B cell (primary cell): ENCODE measurements around the gene MUC20. TPM values are rescaled to one million over a fixed set of nuclear protein-coding genes. Genes with fewer than 3 reads are reported as not detected.
"Not testable (repeated sequence)": the region's sequence is repeated elsewhere in the genome, so short reads cannot be mapped to it uniquely, and the experiment has no call there.

Experiments used
- ATAC-seq: fragments of 200-7000 bp; cut with Tn5 transposase; one replicate; pipeline ENCODE4 v1.10.0; 2021; ENCODE audit warnings: low read depth, mild to moderate bottlenecking, moderate number of reproducible peaks, moderate library complexity
- CTCF ChIA-PET: fragments of 350-600 bp; sonication (Branson Sonifier 250); formaldehyde crosslinking; loops from one replicate; lab custom pipeline; 2021; ENCODE audit warnings: antibody characterized with exemption, inconsistent platforms; lab: Charles Lee
- POLR2A ChIA-PET: fragments of 350-600 bp; sonication (Branson Sonifier 250); formaldehyde crosslinking; loops from one replicate; lab custom pipeline; 2021; ENCODE audit warnings: antibody characterized with exemption; lab: Charles Lee
- DNase-seq: peaks from one replicate; pipeline ENCODE4 v3.0.0; 2013
- H2AFZ ChIP-seq: 2 replicates; pipeline ENCODE4 v1.6.1; 2012; ENCODE audit warnings: mild to moderate bottlenecking, low read depth, low read length; ENCODE audit not compliant: insufficient read depth, poor library complexity, severe bottlenecking
- H3K27ac ChIP-seq, 2 donors: 1 replicate in 1 of 2; 2 replicates in 1 of 2; pipeline ENCODE4 v1.5.1; 2012 to 2013; ENCODE audit warnings: low read length in 2 of 2, mild to moderate bottlenecking in 2 of 2, moderate library complexity in 1 of 2
- H3K27me3 ChIP-seq, 4 experiments: fragments of 200-600 bp in 1 of 4; sonication (generic) in 1 of 4; replicated peaks in 1 of 4; 1 replicate in 2 of 4; 2 replicates in 2 of 4; pipeline versions ENCODE4 v1.6.1 to v1.7.0; 2013 to 2016; ENCODE audit warnings: low read length in 3 of 4, mild to moderate bottlenecking in 2 of 4, mixed read lengths in 1 of 4, moderate library complexity in 1 of 4; ENCODE audit not compliant: insufficient read depth in 4 of 4, control insufficient read depth in 3 of 4; ENCODE audit errors: control extremely low read depth in 1 of 4
- H3K36me3 ChIP-seq, 2 experiments: replicated peaks in 1 of 2; 1 replicate in 1 of 2; 2 replicates in 1 of 2; pipeline versions ENCODE4 v1.6.1 to v1.7.1; 2013; ENCODE audit warnings: low read length in 1 of 2; ENCODE audit not compliant: insufficient read depth in 2 of 2, control insufficient read depth in 1 of 2; ENCODE audit errors: control extremely low read depth in 1 of 2, extremely low read depth in 1 of 2
- H3K4me1 ChIP-seq, 2 donors: fragments of 200-600 bp in 1 of 2; sonication (generic) in 1 of 2; 1 replicate in 1 of 2; 2 replicates in 1 of 2; pipeline versions ENCODE4 v1.5.1 to v1.6.1; 2013 to 2017; ENCODE audit warnings: low read length in 2 of 2; ENCODE audit not compliant: control insufficient read depth in 2 of 2, insufficient read depth in 2 of 2
- H3K4me2 ChIP-seq: replicated peaks from 2 replicates; pipeline ENCODE3; 2012; ENCODE audit warnings: mild to moderate bottlenecking, low read depth, low read length; ENCODE audit not compliant: poor library complexity, severe bottlenecking
- H3K4me3 ChIP-seq, 5 experiments: fragments of 200-600 bp in 1 of 5; sonication (generic) in 1 of 5; 1 replicate in 3 of 5; 2 replicates in 2 of 5; pipeline versions ENCODE4 v1.5.1 to v1.7.0; 2011 to 2016; ENCODE audit warnings: low read length in 4 of 5, mild to moderate bottlenecking in 4 of 5, low read depth in 2 of 5, control low read depth in 1 of 5, moderate library complexity in 1 of 5; ENCODE audit not compliant: insufficient read depth in 1 of 5; ENCODE audit errors: control extremely low read depth in 1 of 5, extremely low read depth in 1 of 5
- H3K79me2 ChIP-seq: fragments of 200-600 bp; sonication (generic); one replicate; pipeline ENCODE4 v1.6.0; 2016; ENCODE audit warnings: low read length; ENCODE audit not compliant: control insufficient read depth, insufficient read depth
- H3K9ac ChIP-seq: fragments of 200-600 bp; sonication (generic); 2 replicates; pipeline ENCODE4 v1.6.1; 2017; ENCODE audit warnings: mild to moderate bottlenecking, low read length, moderate library complexity
- H3K9me3 ChIP-seq, 3 donors: one replicate each; pipeline versions ENCODE4 v1.6.1 to v1.7.1; 2013; ENCODE audit warnings: low read length in 2 of 3; ENCODE audit not compliant: control insufficient read depth in 2 of 3, insufficient read depth in 1 of 3; ENCODE audit errors: control extremely low read depth in 1 of 3
- H4K20me1 ChIP-seq: 2 replicates; pipeline ENCODE4 v1.6.0; 2012; ENCODE audit warnings: mild to moderate bottlenecking, low read length; ENCODE audit not compliant: insufficient read depth, control insufficient read depth, poor library complexity, severe bottlenecking
- H3K27ac Mint-ChIP-seq: one replicate; pipeline ENCODE4 v1.8.0; 2021; ENCODE audit warnings: mixed read lengths
- H3K27me3 Mint-ChIP-seq: one replicate; pipeline ENCODE4 v1.8.0; 2021; ENCODE audit warnings: mixed read lengths
- H3K4me1 Mint-ChIP-seq: one replicate; pipeline ENCODE4 v1.8.0; 2021; ENCODE audit warnings: mixed read lengths
- H3K4me3 Mint-ChIP-seq: one replicate; pipeline ENCODE4 v1.8.0; 2021; ENCODE audit warnings: mixed read lengths
- H3K9me3 Mint-ChIP-seq: one replicate; pipeline ENCODE4 v1.8.0; 2022; ENCODE audit warnings: mixed read lengths; ENCODE audit not compliant: insufficient read depth
- WGBS: methylation state at CpG from one replicate; pipeline ENCODE4 v1.1.5; 2013; ENCODE audit warnings: missing lambda C conversion rate; ENCODE audit not compliant: insufficient coverage; 5-methylcytosine and 5-hydroxymethylcytosine counted together
- intact Hi-C: fragments of 100-400 bp; cut with micrococcal nuclease; formaldehyde crosslinking; loops from one replicate; pipeline ENCODE4 v1.10.0; 2022
- polyA plus RNA-seq: library from polyadenylated mRNA; depleted of rRNA; stranded (reverse); fragments of >200 nt; gene quantifications from 2 replicates; pipeline ENCODE4 v1.2.3, GENCODE V29; 2012
- total RNA-seq, 2 donors: library from RNA; stranded (reverse); fragments of 120-200 nt in 1 of 2; gene quantifications; 1 replicate in 1 of 2; 2 replicates in 1 of 2; pipeline versions ENCODE4 v1.2.3 to v1.2.4, GENCODE V29; 2013 to 2022

Gene MUC20
- total and polyA plus RNA-seq, 2 donors (not counting 1 experiment from before 2014, with no cell fraction given) = 11.0 to 15.6 TPM

DNA sequence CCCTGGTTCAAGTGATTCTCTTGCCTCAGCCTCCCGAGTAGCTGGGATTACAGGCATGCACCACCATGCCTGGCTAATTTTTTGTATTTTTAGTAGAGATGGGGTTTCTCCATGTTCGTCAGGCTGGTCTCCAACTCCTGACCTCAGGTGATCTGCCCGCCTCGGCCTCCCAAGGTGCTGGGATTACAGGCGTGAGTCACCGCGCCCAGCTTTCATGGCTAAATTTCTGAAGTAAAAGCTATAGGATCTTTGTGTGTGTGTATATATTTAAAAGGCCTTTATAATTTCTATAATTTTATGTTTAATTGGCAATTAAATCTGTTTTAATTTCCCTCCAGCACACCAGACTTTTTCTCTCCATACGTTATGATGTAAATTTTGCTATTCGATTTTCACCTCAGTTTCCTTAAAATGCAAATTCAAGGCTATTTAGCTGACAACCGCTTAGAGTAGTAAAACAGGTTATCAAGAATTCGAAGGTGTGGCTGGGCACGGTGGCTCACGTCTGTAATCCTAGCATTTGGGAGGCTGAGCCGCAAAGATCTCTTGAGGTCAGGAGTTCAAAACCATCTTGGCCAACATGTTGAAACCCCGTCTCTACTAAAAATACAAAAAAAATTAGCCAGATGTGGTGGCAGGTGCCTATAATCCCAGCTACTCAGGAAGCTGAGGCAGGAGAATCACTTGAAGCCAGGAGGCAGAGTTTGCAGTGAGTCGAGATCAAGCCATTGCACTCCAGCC is 1.1 kb upstream of the MUC20 start:
- intact Hi-C loops, H3K4me3 Mint-ChIP-seq, H3K9ac ChIP-seq, H3K27ac Mint-ChIP-seq, H3K79me2 ChIP-seq, H3K27me3 Mint-ChIP-seq, H4K20me1 ChIP-seq, ATAC-seq, H3K4me3 ChIP-seq, H3K36me3 ChIP-seq, CTCF ChIA-PET, H3K27ac ChIP-seq, DNase-seq, H3K4me1 Mint-ChIP-seq, H3K9me3 Mint-ChIP-seq, H2AFZ ChIP-seq, POLR2A ChIA-PET, H3K4me1 ChIP-seq, H3K4me2 ChIP-seq, H3K27me3 ChIP-seq: not testable (repeated sequence)
- WGBS = 90% methylated on average over 9 of the region's 16 CpGs
- H3K9me3 ChIP-seq = peaks cover 0 to 10% (median 0%) of the 10 kb centered on the region in 3 donors

DNA sequence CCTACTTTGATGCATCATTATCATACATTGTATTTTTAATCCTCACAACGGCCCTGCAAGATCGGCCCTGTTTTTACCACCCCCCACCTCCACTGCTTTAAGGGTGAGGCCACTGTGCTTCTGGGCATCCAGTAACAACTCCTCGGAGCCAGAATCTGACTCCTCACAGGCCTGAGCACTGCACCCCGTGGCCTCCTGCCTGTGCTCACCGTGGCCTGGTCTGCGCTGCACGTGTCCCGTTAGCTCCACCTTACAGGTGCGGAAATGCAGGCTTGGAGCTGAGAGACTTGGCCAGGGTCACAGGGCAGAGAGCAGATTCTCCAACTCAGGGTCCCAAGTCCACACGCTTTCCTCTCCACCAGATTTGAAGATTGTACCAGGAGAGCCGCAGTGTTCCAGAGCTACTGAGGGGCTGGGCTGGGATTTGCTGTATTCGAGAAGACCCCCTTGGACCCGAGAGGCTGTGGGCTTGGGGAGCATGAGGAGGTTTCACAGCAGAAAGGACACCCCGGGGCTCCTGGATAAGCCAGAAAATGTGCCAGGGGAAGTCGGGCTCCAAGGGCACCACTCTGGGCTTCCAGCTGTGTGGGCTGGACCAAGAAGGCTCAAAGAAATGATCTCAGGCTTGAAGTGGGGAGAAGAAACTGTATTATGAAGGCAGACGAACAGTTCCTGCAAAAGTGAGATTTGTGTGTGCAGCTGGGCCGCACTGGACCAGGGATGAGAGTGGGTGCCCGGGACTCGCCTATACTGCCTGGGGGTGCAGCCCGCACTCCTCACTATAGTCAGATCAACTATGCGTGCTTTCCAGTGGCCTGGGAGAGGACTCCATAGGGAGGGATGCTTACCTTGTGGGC is 1.6 kb downstream of the MUC20 start:
- H3K4me3 Mint-ChIP-seq, ATAC-seq, intact Hi-C loops, H3K4me3 ChIP-seq, H3K27me3 ChIP-seq, DNase-seq, POLR2A ChIA-PET, CTCF ChIA-PET, H3K27ac ChIP-seq, H3K9me3 Mint-ChIP-seq, H3K9ac ChIP-seq, H4K20me1 ChIP-seq, H3K4me1 ChIP-seq, H3K4me2 ChIP-seq, H3K79me2 ChIP-seq, H3K4me1 Mint-ChIP-seq, H2AFZ ChIP-seq, H3K36me3 ChIP-seq, H3K9me3 ChIP-seq, H3K27ac Mint-ChIP-seq: not testable (repeated sequence)
- peaks cover 18% of the 10 kb centered on the region for H3K27me3 Mint-ChIP-seq
- WGBS = 92% methylated on average over 5 of the region's 21 CpGs

DNA sequence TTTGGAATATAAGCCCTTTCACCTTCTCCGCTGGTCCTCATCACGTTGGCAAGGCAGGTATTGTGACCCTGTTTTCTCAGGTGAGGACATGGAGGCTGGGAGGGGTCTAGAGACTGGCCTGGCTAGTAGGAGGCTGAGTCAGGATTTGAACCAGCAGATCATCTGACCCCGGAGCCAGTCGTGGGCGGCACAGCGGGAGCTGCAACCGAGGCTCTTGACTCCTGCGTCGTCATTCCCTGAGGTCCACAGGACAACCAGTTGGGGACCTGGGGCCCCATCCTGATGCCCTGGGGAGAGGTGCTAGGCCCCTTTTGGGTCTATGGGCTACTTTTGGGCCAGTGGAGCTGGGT is 2.2 kb downstream of the MUC20 start:
- H2AFZ ChIP-seq, H3K4me1 ChIP-seq, H3K27ac Mint-ChIP-seq, H3K4me1 Mint-ChIP-seq, H3K9ac ChIP-seq, intact Hi-C loops, POLR2A ChIA-PET, H3K4me3 ChIP-seq, H4K20me1 ChIP-seq, H3K9me3 ChIP-seq, H3K36me3 ChIP-seq, H3K27ac ChIP-seq, DNase-seq, CTCF ChIA-PET, H3K4me2 ChIP-seq, H3K4me3 Mint-ChIP-seq, H3K79me2 ChIP-seq, ATAC-seq, H3K9me3 Mint-ChIP-seq, H3K27me3 ChIP-seq: not testable (repeated sequence)
- WGBS = 82% methylated on average over 2 of the region's 9 CpGs
- H3K27me3 Mint-ChIP-seq = peaks cover 20% of the 10 kb centered on the region

DNA sequence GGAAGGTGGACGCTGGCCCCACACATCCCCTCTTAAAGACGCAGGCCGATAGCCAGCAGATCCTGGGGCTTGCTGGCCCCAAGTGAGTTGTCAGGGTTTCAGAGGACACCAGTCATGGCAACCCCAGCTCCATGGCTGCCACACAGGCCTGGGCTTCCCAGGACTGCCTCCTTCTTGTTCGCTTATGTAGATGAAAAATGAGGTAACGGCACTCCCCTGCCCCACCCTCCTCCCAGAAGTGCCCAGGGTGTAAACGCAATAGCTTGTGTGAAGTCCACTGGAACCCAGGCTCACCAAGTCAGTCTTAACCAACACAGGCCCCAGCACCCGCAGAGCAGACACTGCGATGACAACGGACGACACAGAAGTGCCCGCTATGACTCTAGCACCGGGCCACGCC is 3.6 kb downstream of the MUC20 start:
- intact Hi-C loops = not testable (repeated sequence)
- WGBS = no CpG with 5 or more reads among the region's 13 CpGs

More for the DNA sequence above, 3.6 kb downstream of the MUC20 start:
- DNase-seq, H3K4me2 ChIP-seq, H3K27ac Mint-ChIP-seq, H4K20me1 ChIP-seq, H2AFZ ChIP-seq, H3K4me1 Mint-ChIP-seq, POLR2A ChIA-PET, H3K27ac ChIP-seq, H3K9me3 Mint-ChIP-seq, H3K4me3 ChIP-seq, H3K36me3 ChIP-seq, H3K4me1 ChIP-seq, CTCF ChIA-PET, H3K27me3 ChIP-seq, H3K79me2 ChIP-seq, ATAC-seq, H3K9ac ChIP-seq, H3K9me3 ChIP-seq, H3K4me3 Mint-ChIP-seq: not testable (repeated sequence)
- peaks cover 17% of the 10 kb centered on the region for H3K27me3 Mint-ChIP-seq
